Central memory CD4-positive, alpha-beta T cell (primary cell): ENCODE data around the gene CLDN6.

Experiments
- DNase-seq: peaks from one replicate; pipeline ENCODE4 v3.0.0; 2022

CLDN6 gene

DNA sequence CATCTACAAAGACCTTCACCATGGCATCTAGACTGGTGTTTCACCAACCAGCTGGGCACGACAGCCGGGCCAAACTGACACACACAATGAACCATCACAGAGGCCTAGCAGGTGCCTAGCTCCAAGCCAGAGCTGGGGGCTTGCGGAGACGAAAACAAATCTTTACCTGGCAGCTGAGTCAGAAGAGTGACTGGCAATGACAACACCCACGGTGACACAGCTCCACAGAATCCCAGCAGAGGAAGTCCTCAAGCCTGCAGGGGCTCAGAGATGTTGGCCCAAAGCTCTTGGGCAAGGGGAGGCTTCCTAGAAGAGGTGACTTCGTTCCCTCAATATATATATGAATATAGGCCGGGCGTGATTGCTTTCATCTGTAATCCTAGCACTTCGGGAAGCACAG, 33.5 kb upstream of the CLDN6 start:
- no peak for DNase-seq

DNA sequence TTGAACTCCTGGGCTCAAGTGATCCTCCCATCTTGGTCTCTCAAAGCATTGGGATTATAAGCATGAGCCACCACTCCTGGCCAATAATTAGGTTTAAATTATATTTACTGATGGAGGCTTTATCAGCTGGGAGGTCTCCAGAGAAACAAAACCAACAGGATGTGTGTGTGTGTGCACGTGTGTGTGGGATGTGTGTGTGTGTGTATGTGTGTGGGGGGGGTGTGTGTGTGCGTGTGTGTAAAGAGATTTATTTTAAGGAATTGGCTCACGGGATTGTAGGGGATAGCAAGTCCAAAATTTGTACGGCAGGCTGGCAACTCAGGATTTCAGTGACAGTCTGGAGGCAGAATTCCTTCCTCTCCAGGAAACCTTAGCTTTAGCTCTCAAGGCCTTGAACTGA, 33.0 kb upstream of the CLDN6 start:
- no peak for DNase-seq

DNA sequence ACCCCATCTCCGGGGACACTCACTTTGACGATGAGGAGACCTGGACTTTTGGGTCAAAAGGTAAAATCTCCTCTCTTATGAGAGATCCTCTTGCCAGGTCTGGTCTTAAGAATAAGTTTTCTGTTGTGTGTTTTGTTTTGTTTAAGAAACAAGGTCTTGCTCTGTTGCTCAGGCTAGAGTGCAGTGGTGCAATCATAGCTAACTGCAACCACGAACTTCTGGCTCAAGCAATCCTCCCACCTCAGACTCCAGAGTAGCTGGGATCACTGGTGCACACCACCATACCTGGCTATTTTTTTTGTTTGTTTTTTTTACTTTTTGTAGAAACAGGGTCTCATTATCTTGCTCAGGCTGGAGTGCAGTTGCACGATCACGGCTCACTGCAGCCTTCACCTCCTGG, 32.5 kb upstream of the CLDN6 start:
- no peak for DNase-seq

DNA sequence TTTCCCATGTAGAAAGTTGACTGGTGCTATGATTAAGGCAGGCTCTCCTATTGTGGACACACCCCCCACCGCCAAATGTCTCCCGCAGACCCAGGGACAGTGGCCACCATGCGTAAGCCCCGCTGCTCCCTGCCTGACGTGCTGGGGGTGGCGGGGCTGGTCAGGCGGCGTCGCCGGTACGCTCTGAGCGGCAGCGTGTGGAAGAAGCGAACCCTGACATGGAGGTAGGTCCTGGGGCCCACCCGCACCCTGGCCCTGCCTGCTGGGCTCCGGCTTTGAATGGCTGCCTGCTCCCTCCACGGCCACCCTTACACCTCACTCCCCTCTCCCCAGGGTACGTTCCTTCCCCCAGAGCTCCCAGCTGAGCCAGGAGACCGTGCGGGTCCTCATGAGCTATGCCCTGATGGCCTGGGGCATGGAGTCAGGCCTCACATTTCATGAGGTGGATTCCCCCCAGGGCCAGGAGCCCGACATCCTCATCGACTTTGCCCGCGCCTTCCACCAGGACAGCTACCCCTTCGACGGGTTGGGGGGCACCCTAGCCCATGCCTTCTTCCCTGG, 32.0 kb upstream of the CLDN6 start:
- DNase-seq = no peak

DNA sequence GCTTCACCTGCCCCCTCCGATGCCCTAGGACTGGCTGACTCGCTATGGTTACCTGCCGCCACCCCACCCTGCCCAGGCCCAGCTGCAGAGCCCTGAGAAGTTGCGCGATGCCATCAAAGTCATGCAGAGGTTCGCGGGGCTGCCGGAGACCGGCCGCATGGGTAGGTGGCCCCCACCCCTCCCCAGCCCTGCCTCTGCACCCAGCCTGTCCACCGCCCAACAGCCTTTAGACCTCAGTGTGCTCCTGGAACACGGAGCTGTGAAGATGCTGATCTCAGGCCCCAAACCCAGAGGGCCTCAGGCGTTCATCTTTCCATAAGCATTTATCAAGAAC, 29.4 kb upstream of the CLDN6 start:
- no peak for DNase-seq

DNA sequence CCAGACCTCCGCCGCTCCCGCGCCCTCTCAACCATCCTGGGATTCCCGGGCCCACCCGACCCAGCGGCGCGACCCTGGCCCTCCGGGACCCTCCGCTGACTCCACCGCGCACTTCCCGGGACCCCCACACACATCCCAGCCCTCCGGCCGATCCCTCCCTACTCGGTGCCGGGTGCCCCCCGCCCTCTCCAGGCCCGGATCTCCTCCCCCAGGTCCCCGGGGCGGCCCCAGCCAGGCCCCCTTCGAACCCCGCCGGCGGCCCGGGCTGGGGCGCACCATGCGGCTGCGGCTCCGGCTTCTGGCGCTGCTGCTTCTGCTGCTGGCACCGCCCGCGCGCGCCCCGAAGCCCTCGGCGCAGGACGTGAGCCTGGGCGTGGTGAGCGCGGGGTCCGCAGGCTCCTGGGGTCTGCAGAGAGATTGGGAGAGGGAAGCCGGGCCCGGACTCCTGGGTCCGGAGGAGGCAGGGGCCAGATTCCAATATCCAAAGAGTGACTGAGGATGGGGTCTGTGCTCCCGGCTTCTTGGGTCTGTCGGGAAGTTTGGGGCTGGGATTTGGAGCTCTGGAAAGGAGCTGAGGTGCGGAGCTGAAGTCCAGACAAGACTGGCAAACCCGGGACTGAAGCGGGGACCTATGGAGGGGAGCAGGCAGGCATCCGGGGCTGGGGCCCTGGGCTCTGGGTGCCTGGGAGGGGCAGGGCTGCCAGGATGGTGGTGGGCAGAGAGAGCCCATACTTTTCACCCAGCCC, 28.8 kb upstream of the CLDN6 start:
- DNase-seq = no peak

DNA sequence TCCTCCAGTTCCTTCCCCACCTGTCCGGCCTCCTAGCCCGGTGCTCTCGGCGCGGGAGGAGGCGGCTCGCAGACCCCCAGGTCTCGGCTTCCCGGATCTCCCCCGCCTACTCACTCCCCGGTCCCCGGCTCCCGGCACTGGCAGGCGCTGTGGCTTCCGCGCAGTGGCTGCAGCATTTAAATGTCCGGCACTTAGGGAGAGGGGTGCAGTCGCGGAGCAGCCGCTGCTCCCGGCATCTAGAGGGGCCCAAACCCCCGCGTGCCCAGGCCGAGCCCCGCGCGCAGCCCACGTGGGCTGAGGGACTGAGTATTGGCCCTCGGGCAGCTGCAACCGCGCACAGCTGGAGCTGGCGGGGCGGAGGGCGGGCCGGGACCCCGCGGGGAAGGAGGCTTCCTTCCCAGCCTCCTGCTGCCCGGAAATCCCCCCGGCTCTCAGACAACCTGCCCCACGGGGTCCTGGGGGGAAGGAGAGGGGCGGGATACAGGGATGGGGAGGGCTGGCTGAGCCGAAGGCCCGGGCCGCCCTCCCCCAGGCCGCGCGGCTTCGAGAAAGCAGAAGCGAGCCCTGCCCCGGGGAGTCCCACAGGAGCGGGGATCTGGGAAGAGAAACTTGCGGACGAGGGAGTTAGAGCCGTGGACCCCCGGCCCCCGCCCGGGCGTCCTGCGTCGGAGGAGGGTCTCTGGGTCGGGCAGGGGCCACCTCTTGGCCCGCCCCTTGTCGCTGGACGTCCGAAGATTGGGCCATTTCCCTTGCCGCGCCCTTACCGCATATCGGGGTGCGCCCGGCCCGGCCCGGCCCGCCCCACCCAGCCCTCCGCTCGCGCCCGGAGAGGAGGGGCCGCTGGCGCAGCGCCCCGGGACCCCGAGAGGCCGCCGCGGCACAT, 28.0 kb upstream of the CLDN6 start, which contains the start of gene MMP25:
Gene MMP25 (plus strand): TSS at position 804 of the 883 bp plus-strand sequence. CDS start 357 bp downstream, outside the sequence.
- DNase-seq = no peak

DNA sequence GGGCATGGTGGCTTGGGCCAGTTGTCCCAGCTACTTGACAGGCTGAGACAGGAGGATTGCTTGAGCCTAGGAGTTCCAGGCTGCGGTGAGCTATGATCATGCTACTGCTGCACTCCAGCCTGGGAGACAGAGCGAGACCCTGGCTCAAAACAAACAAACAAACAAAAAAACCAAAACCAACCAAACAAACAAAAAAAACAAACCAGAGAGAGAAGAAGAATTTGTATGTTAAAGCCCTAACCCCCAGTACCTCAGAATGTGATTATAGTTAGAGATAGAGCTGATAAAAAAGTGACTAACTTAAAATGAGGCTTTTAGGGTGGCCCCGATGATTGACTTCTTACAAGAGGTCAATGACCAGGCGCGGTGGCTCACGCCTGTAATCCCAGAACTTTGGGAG, 26.7 kb upstream of the CLDN6 start:
- no peak for DNase-seq

DNA sequence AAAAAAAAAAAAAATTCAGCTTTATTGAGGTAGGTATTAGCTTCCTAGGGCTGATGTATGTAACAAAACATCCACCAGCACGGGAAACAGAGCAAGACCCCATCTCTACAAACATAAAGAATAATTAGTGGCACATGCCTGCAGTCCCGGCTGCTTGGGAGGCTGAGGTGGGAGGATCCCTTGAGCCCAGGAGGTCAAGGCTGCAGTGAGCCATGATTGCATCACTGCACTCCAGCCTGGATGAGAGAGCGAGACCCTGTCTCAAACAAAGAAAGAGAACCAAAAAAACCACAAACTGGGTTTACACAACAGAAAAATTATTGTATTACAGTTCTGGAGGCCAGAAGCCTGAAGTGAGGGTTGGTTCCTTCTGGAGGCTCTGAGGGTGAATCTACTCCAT, 24.4 kb upstream of the CLDN6 start:
- DNase-seq = no peak

DNA sequence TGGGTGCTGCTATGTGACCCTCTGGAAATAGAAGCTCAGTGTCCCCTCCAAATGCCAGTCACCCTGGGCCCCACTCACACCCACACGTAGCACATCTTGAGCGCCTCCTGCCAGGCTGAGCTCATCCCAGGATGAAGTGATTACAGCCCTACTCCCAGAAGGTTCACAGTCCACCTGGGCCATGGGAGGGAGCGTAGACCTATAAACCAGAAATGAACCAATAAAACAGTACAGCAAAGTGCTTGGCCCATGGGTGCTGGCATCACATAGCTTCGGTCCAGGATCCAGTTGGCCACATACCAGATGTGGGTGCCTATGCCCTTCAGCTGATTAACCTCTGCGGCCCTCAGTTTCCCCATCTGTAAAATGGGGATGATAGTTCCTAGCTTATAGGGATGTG, 20.9 kb upstream of the CLDN6 start:
- DNase-seq = no peak

DNA sequence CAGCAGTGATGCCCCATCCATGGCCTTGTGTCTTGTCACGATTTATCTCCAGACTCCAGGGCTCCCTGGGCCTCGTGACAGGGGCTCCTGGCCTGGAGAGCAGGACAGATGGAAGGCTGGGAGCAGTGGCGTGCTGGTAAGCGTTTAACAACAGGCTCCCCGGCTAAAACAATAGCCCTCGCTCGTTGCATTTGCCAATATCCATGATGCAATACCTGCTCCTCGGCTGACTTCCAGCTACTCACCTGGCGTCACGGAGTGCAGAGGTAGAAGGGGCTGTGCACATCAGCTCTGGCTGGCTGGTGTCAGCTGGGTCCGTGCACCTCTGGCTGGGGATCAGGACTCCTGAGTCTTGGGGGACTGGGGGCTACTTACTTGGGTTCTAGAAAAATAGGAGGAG, 20.3 kb upstream of the CLDN6 start:
- no peak for DNase-seq

DNA sequence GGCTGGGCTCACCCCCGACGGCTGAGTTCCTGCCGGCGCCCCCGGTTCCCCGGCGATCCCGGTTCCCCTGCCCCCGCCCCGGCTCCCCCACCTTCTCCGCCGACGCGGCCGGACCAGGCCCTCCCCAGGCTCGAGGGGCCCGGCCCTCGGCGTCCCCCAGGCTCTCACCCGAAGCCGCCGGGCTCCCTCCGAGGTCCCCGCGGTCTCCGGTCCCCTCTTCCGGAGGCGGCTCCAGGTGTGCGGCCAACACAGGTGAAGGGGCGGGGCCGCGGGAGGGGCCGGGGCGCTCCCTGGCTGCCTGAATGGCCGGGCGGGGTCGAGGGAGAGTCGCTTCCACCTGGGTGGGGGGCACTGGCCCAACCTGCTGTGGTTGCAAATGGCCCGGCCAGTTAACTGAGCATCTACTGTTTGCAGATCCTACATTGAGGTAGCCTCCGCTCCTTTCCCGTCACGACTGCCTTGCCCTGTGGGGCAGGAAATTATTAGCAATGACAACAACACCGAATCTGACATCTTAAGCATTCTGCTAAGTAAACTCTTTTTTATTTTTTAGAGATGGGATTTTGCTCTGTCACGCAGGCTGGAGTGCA, 18.8 kb upstream of the CLDN6 start, which contains the start of gene BICDL2:
Gene BICDL2 (minus strand): TSS at position 219 of the 590 bp plus-strand sequence. CDS start 1,448 bp downstream, outside the sequence.
- no peak for DNase-seq

DNA sequence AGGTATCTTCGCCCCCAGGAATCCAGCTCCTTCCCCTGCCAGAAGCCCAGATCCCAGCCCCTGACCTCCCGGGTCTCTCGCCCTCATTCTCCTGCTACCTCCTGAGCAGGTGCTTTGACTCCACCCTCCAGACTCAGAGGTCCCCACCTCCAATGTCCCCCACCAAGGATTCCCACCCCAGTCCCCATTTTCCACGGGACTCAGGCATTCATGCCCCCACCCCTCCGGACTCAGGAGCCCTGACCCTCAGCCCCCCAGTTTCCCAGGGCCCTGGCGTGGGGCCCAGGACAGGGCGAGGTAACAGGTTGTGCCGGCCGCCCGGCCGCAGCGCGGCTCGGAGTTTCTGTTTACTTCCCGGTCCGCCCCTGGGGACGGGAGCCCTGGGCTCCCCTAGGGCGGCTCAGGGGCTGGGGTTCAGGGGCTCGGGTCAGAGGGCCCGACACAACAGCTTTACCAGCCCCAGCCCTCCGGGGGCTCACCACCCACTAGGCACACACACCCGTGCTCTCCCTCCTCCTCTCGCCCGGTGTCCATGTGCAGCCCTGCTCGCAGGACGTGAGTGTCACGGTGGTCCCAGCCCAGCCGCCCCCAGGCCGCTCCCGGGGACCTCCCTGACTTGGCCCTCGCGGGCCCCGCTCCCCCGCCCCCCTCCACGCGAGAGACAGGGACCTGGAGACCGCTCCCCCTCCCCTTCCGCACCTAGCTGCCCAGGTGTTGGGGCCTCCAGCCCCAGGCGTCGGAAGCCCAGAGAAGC, 18.2 kb upstream of the CLDN6 start:
- no peak for DNase-seq

DNA sequence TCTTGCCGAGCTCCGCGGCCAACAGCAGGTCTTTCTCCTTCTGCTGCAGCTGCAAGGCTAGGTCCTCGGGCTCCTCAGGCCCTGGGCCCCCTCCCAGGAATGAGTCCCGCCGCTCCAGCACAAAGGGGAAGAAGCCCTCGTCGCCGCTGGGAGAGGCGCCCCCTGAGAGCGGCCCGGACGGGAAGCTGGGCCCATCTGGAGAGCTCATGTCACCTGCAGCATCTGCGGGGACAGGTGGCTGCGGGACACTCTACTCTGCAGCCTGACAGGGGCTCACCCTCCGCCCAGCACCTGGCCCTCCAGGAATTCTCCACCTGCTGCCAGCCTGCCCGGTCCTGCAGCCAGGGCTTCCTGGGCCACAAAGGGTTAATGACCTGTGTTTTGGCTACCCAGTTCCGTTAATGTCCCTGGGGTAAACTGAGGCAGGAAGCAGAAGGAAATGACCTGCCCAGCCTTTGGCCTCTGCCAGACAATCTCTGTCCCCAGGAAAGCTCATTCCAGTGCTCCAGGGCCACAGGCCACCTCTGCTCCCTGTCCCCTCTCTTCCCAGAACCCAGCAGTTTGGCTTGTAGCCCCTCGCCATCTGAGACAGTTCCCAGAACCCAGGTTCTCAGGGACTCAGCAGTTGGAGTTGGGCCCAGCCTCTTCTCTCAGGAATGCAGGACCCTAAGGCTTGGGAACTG, 17.4 kb upstream of the CLDN6 start:
- DNase-seq = no peak

DNA sequence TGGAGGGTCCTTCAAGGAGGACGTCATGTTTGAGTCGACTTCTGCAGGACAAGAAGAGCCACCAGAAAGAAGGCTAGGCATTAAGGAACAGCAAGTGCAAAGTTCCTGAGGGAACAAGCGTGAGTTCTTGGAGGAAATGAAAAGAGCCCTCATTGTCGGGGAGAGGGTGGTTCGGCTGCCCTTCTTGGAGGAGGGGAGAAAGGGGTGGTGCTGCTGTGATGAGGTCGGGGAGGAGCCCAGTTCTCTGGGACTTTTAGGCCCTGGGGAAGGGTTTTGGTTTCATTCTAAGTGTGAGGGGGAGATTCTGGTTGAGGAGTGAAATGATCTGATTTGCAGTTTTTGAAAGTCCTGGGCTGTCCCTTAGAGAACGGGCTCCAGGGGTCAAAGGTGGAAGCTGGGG, 14.6 kb upstream of the CLDN6 start:
- no peak for DNase-seq

DNA sequence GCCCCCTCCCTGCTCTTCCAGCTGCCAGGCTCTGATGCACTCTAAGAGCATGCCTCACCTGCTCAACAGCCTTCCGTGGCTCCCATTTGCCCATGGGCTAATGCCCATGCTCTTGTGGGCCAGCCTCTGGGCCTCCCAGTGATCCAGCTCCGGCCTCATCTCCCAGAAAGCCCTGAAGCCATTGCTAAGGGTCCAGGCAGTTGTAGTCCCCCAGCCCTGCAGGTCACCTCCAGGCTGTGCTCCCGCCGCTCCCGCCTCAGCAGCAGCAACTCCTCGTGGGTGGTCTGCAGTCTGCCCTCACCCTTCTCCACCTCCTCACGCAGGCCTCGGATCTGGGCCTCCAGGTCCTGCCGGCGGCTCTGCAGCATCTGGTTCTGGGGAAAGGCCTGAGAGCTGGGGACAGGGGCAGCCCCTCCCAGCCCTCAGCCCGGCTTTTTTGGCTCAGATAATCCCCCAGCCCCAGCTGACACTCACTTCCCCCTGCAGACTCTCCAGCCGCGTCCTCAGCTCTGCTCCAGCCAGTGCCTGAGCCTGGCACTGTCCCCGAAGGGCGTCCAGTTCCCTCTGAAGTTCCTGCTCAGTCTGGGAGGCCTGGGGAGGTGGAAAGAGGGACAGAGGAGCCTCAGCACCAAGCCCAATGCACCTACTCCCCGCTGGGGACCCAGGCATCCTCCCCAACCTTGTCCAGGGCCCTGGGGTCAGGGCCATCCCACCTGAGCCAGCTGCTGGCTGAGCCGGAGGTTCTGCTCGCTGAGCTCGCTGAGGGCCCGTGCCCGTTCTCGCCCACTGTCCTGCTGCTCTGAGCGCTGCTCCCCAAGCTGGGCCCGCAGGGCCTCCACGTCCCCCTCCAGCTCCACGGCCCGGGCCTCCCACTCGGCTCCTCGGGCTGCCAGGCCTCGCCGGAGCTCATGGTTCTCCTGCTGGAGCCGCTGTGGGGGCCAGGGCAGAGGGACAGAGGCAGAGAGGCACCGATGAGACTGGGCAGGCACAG, 12.5 kb upstream of the CLDN6 start:
- DNase-seq = no peak

DNA sequence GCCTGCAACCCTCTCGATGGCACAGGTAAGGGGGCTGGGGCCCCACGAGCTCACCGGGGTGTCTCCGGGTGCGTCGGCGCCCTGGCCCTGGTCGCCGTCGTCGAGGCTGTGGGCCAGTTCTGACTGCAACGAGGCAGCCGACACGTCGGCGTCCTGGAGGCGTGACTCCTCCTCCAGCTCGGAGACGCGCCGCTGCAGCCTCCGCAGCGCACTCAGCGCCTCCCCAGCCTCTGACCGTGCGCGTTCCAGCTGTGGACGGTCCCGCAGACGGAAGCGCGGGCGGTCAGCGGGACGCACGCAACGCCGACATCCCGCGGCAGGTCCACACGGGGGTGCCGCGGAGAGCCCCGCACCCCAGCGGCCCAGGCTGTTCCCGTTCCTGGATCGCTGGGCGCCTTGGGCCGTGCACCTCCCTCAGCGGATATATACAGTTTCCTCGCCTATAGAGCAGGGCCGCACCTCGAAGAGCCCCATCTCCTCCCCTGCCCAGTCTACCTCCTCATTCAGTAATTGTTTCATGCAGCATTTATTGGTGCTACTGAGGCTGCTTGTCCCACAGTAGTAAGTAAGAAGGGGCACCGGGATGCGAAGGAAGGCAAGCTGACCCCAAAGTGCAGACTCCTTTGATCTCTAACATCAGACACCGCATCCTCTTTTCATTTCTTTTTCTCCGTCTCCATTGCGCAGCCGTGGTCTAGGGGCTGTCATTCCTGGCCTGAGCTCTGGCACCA, 11.7 kb upstream of the CLDN6 start:
- DNase-seq = peak; percentile 25

DNA sequence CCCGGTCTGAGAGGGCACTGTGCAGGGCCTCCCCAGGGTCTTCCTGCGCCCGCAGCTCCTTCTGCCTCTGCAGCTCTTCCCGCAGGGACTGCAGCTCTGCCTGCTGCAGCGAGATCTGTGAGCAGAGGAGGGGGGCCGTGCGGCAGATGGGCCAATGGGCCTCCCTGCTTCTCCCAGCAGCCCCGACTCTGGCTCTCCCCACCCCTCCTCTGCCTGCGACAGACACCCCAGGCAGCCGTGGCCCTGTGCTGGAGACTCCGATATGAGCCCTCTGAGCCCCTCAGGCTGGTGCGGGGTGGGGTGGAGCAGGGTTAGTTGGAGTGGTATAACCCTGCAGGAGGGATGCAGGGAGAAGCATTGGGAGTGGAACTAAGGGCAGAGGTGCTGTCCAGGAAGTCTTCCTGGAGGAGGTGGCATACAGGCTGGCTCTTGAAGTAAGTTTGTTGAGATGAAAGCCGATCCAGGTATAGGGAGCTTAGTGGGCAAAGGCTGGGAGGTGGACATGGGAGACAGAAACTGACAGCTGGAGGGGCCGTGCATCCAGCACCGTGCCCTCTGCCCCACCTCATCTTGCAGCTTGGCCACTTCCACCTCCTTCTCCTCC, 10.8 kb upstream of the CLDN6 start:
- no peak for DNase-seq

DNA sequence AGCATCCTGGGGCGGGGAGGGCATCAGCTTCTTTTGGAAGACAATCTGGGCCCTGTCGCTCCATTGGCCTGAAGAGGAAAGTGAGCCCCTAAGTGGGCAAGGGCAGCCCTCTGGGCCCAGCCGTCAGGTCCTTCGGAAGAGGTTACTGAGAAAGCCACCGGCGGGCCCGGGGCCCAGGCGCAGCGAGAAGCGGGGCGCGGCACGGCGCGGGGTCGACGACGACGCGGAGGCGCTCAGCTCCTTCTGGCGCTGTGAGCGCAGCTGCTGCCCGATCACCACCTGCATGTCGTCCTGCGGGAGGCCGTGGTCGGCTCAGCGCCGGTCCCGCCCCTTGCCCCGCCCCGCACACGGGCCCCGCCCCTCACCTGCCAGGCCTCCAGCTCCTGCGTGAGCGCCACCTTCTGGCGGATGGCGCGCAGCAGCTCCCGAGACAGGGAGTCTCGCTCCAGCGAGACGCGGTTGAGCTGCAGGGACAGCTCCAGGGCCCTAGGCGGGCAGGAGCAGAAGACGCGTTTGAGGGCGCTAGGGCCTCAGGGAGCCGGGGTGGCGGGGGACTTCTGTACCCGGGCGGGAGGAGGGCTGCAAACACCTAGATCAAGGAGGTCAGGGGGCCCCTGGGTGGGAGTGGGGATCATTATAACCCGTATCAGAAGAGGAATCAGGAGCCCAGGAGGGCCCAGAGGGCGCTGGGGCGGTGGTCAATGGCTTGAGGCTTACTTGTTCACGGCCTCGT, 10.2 kb upstream of the CLDN6 start:
- DNase-seq = peak; percentile 79
